Osteocyte (in vitro differentiated cells): Measurements from ENCODE around the gene AIP. TPM values are rescaled to one million over a fixed set of nuclear protein-coding genes. Genes with fewer than 3 reads are reported as not detected.

ENCODE experiments used
- DNase-seq: peaks from one replicate; pipeline ENCODE4 v3.0.0; 2021; ENCODE audit warnings: mixed read lengths; ENCODE audit not compliant: unreplicated experiment; ENCODE audit errors: extremely low spot score
- H3K27ac Mint-ChIP-seq: one replicate; pipeline ENCODE4 v1.8.0; 2021; ENCODE audit warnings: mild to moderate bottlenecking, mixed read lengths; ENCODE audit not compliant: unreplicated experiment
- H3K27me3 Mint-ChIP-seq: one replicate; pipeline ENCODE4 v1.8.0; 2021; ENCODE audit warnings: mixed read lengths; ENCODE audit not compliant: unreplicated experiment
- H3K36me3 Mint-ChIP-seq: one replicate; pipeline ENCODE4 v1.8.0; 2021; ENCODE audit warnings: mixed read lengths; ENCODE audit not compliant: unreplicated experiment
- H3K4me1 Mint-ChIP-seq: one replicate; pipeline ENCODE4 v1.8.0; 2021; ENCODE audit warnings: mixed read lengths; ENCODE audit not compliant: unreplicated experiment
- H3K4me3 Mint-ChIP-seq: one replicate; pipeline ENCODE4 v1.8.0; 2021; ENCODE audit warnings: mild to moderate bottlenecking, moderate library complexity, mixed read lengths; ENCODE audit not compliant: unreplicated experiment
- H3K9me3 Mint-ChIP-seq: one replicate; pipeline ENCODE4 v1.8.0; 2021; ENCODE audit warnings: mixed read lengths; ENCODE audit not compliant: unreplicated experiment
- total RNA-seq: library from RNA; stranded (reverse); gene quantifications from 2 replicates; pipeline ENCODE4 v1.2.1, GENCODE V29; 2021
- TF ChIP-seq, protein P1 (sequence below): fragments of 200-600 bp; sonication (generic); IDR thresholded peaks from 2 replicates; pipeline ENCODE4 v1.5.0; 2021; ENCODE audit warnings: antibody characterized with exemption, mild to moderate bottlenecking, moderate library complexity

AIP gene
- total RNA-seq, 1 donor from 2014 or later: 76.5 TPM

DNA sequence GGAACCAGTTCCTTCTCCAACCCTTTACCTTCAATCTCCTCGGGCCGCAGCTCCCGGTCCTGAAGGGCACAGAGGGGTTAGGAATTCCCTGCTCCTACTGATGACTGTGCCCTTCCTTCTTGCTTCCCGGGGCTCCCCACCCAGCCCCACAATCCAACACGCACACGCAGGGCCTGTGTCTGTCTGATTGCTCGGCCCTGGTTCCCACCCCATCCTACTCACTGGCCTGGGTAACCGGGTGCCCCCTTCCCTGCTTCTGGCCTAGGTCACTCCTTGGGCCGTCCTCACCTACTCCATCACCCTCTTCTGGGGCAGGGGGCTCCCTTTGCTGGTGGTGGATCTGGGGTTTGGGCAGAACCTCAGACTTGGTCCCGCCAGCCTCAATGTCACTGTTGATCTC, 39.1 kb downstream of the AIP start:
- TF ChIP-seq, protein P1, sequence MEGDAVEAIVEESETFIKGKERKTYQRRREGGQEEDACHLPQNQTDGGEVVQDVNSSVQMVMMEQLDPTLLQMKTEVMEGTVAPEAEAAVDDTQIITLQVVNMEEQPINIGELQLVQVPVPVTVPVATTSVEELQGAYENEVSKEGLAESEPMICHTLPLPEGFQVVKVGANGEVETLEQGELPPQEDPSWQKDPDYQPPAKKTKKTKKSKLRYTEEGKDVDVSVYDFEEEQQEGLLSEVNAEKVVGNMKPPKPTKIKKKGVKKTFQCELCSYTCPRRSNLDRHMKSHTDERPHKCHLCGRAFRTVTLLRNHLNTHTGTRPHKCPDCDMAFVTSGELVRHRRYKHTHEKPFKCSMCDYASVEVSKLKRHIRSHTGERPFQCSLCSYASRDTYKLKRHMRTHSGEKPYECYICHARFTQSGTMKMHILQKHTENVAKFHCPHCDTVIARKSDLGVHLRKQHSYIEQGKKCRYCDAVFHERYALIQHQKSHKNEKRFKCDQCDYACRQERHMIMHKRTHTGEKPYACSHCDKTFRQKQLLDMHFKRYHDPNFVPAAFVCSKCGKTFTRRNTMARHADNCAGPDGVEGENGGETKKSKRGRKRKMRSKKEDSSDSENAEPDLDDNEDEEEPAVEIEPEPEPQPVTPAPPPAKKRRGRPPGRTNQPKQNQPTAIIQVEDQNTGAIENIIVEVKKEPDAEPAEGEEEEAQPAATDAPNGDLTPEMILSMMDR: no peak
- DNase-seq: no peak
- H3K4me1 Mint-ChIP-seq: no peaks in the 10 kb centered on the region
- H3K4me3 Mint-ChIP-seq: no peak overlapping the region
- no peaks in the 10 kb centered on the region for H3K9me3 Mint-ChIP-seq
- H3K27me3 Mint-ChIP-seq: peaks cover 11% of the 10 kb centered on the region
- no peak overlapping the region for H3K27ac Mint-ChIP-seq
- no peaks in the 10 kb centered on the region for H3K36me3 Mint-ChIP-seq

DNA sequence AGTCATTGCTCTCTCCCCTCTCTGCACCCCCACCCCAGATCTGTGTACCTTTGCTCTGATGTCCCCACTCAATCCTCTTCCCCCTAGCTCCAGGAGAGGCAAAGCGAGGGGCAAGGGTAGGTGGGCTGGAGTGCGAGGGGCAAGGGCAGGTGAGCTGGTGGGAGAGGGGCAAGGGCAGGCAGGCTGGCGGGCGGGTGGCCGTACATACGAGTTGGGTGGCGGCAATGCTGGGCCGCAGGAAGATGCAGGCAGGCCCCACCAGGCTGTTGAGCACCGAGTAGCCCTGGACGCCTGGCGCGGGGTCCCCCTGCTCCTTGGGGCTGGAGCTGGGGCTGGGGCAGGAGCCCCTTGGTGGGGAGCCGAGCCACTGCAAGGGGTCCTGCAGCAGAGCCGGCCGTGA, 39.5 kb downstream of the AIP start:
- H3K27ac Mint-ChIP-seq: no peak overlapping the region
- H3K4me1 Mint-ChIP-seq: no peaks in the 10 kb centered on the region
- H3K27me3 Mint-ChIP-seq: peaks cover 13% of the 10 kb centered on the region
- H3K9me3 Mint-ChIP-seq: no peaks in the 10 kb centered on the region
- no peaks in the 10 kb centered on the region for H3K36me3 Mint-ChIP-seq
- DNase-seq: no peak
- H3K4me3 Mint-ChIP-seq: no peak overlapping the region
- TF ChIP-seq, protein P1: no peak

DNA sequence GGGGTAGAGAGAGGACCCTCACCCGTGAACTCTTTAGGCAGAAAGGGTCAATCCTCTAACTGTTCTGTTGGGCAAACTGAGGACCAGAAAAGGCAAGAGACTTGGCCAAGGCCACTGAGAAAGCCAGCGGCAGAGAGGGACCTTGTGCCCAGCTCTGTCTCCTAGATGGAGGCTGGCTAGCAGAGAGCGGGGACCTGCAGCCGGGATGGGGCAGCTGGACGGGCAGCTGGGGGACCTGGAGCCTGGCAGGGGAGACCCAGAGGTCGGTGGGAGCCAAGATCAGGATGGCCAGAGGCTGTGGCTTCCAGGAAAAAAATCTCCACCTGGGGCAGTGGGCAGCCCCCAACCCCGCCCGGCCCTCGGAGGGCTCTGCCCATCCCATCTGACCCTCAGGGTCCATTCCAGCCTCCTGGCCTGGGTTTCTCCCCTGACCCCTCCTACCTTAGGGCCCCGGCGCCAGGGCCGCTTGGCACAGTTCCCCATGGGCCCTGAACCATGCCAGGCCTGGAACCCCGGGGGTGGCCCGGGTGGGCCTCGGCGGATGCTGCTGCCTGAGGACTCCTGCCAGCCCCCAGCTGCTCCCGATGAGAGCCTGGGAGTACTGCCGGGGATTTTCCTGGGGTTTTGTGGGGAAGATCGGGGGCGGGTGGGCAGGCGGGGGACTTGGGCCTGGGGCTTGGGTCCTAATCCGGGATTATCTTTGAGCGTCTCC, 40.2 kb downstream of the AIP start, which contains the start of gene CABP2:
Gene CABP2, minus strand, starts transcription at position 603 of the 712 bp plus-strand sequence. Its CDS starts 120 bp downstream, at position 483.
- H3K4me1 Mint-ChIP-seq: no peaks in the 10 kb centered on the region
- no peak for DNase-seq

DNA sequence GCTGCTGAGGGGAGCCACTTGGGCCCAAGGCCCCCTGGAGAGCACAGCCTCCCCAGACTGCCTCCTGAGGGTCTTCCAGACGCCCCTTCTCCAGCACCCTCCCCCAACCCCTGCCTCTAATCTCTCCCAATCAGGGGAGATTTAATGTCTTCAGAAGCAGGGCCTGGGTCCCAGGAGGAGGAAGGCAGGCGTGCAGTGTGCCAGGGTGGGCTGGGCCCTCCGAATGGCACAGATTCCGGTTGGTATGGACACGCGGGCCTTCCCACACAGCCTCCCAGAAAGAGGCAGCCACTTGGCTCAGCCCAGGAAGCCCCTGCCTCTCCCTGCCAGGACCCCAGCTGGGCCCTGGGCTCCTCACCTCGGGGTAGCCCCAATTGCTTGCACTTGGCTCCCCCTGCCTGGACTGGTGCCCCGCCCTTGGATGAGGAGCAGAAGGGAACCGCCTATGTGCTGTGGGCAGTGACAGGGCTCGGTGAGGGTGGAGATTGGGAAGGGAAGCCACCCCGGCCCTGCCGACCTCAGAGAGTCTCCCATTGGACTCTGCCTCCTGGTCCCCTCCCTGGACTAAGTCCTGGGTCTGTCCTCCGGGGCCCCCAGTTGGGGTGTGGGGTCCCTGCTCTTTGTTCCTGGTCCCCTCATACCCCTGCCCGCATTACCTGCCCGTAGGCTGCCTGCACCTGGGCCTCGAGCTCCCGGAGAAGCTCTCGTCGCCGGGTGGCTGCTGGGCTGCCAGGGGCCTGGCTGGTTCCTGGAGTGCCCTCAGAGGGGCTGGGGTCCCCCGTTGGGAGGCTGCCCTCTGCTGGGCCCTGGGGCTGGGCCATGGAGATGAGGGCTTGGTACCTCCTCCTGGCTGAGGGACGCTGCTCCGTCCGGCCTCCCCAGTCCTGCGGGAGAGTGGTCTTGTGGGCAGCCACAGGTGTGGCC, 41.0 kb downstream of the AIP start:
- no peaks in the 10 kb centered on the region for H3K36me3 Mint-ChIP-seq
- TF ChIP-seq, protein P1: no peak

More for the DNA sequence above, 40.2 kb downstream of the AIP start, which contains the start of gene CABP2:
- Mint-ChIP-seq H3K27ac (no peak within 1 kb of the TSS), H3K36me3 (no peaks in the 10 kb centered on the region), H3K4me3 (no peak within 1 kb of the TSS), H3K27me3 (peaks cover 16% of the 10 kb centered on the region), H3K9me3 (no peaks in the 10 kb centered on the region)
- TF ChIP-seq, protein P1: no peak

DNA sequence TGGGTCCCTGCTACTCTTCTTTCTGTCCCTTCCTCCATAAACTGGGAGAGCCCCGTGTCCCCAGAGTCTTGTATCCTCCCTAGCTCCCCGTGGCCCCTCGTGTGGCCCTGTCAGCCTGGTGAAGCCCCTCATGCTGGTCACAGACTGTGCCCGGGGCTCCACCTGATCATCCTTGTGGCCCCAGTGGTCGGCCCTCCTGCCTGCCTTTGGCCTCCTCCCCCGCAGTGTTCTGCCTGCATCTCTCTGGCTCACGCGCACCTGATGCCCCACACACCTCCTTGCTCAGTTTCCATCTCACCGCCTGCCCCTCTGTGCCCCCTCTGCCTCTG, 41.6 kb downstream of the AIP start:
- no peaks in the 10 kb centered on the region for H3K36me3 Mint-ChIP-seq
- H3K4me1 Mint-ChIP-seq: no peaks in the 10 kb centered on the region
- no peaks in the 10 kb centered on the region for H3K9me3 Mint-ChIP-seq
- TF ChIP-seq, protein P1: no peak
- DNase-seq: no peak
- H3K27ac Mint-ChIP-seq: no peak overlapping the region
- peaks cover 13% of the 10 kb centered on the region for H3K27me3 Mint-ChIP-seq
- no peak overlapping the region for H3K4me3 Mint-ChIP-seq

More for the DNA sequence above, 41.0 kb downstream of the AIP start:
- no peak for DNase-seq
- H3K4me3 Mint-ChIP-seq: no peak overlapping the region
- H3K27me3 Mint-ChIP-seq: peaks cover 11% of the 10 kb centered on the region
- no peaks in the 10 kb centered on the region for H3K4me1 Mint-ChIP-seq
- no peaks in the 10 kb centered on the region for H3K9me3 Mint-ChIP-seq
- no peak overlapping the region for H3K27ac Mint-ChIP-seq
